Fibroblast of the aortic adventitia (primary cell): ENCODE measurements around the gene FBF1. TPM values are rescaled to one million over a fixed set of nuclear protein-coding genes. Genes with fewer than 3 reads are reported as not detected.
A peak's percentile ranks its signal among the peaks of the same experiment; 100 is the strongest.

Experiments used
- DNase-seq: peaks from one replicate; pipeline ENCODE4 v3.0.0-alpha.2; 2010; ENCODE audit warnings: low read depth
- H3K4me3 ChIP-seq: 2 replicates; pipeline ENCODE4 v1.5.1; 2011; ENCODE audit warnings: low read depth, mild to moderate bottlenecking, control low read depth, low read length, moderate library complexity
- total RNA-seq: library from RNA; depleted of rRNA; stranded (reverse); fragments of >200 nt; gene quantifications from 2 replicates; pipeline ENCODE4 v1.2.3, GENCODE V29; 2012; ENCODE audit warnings: low replicate concordance
- TF ChIP-seq, protein P1 (sequence below): IDR thresholded peaks from 2 replicates; pipeline ENCODE4 v1.5.1; 2011; ENCODE audit warnings: mild to moderate bottlenecking, low read length, control low read depth, inconsistent platforms; ENCODE audit not compliant: insufficient read depth

FBF1 gene
- total RNA-seq, 1 donor = 14.1 TPM

DNA sequence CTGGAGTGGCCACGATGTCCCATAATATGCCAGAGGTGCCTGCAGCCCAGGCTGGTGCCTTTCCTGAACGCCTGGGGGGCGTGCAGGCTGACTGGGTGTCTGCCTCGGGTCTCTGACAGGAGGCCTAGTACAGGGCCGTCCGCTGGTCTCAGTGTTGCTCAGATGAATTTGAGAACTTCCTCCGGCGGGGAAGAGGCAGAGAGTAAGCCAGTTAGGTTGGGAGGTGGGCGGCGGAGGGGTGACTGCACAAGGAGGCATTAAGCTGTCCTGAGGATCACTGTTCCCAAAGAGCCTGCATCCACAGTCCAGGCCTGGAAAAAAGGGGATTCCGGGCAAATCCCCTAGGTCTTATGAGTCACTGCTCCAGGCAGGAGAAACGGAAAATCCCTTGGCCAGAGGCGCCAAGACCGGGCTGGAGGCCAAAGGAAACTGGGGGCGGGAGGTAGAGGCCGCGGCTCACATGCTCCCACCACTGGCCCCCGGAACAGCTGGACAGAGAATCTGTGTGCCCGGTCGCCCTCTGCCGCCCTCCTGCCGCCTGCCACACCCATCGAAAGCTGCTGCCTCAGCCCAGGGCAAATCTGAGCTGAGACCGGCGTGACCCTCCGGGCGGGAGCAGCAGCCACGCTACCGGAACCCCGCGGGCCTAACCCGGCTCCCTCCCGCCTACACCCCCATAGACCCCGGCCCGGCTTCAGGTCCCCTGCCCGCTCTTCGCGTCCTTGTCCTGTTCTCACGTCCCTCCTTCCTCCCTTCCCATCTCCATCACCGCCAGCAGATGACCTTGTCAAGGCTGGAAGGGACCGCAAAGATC, 63.7 kb downstream of the FBF1 start:
- DNase-seq = peak; percentile 98
- peak overlapping the region; percentile 93 for H3K4me3 ChIP-seq
- TF ChIP-seq, protein P1, sequence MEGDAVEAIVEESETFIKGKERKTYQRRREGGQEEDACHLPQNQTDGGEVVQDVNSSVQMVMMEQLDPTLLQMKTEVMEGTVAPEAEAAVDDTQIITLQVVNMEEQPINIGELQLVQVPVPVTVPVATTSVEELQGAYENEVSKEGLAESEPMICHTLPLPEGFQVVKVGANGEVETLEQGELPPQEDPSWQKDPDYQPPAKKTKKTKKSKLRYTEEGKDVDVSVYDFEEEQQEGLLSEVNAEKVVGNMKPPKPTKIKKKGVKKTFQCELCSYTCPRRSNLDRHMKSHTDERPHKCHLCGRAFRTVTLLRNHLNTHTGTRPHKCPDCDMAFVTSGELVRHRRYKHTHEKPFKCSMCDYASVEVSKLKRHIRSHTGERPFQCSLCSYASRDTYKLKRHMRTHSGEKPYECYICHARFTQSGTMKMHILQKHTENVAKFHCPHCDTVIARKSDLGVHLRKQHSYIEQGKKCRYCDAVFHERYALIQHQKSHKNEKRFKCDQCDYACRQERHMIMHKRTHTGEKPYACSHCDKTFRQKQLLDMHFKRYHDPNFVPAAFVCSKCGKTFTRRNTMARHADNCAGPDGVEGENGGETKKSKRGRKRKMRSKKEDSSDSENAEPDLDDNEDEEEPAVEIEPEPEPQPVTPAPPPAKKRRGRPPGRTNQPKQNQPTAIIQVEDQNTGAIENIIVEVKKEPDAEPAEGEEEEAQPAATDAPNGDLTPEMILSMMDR = peak; percentile 23

DNA sequence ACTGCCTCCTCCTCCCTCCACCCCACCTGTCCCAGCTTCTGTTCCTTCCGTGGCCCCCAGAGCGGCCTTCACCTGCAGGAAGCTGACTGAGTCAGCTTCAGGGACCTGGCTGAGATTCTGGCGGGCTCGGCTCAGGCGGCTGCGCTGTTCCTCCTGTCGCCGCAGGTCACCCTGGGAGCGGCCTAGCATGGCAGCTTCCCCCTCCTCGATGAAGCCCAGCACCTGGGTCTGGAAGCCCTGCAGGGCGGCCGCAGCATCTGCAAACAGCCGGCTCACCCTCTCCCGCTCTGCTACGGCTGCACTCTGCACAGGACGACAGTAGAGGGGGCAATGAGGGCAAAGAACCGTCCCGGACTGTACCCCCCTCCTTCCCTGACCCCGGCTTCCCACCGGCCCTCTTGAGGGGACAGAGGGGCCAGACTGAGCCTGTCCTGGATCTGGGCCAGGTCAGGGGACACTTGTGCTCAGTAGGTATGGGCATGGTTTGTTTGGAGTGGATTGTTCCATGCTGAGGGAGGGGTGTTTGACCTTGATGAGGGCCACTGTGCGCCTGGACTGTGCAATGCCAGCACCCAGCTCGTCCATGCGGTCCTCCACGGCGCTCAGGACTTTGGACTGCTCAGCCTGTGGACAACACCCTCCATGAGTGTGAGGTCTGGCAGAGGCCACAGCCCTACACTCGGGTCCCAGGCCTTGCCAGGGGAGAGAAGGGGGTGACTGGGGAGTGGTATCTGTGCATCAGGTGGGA, 64.5 kb downstream of the FBF1 start:
- TF ChIP-seq, protein P1 = no peak
- no peak for DNase-seq
- H3K4me3 ChIP-seq = peak overlapping the region; percentile 93

DNA sequence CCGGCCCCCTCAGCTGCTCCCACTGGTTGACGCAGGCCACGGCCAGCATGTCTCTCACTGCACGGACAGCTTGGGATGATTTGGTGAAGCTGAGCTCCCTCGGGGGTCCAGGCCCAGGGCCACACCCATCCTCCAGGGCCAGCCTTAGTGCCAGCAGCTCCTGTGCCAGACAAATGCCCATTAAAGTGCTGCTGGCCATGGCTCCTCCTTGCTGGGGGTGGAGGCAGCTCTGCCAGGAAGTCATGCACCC, 65.0 kb downstream of the FBF1 start:
- peak overlapping the region; percentile 93 for H3K4me3 ChIP-seq
- TF ChIP-seq, protein P1 = no peak
- no peak for DNase-seq

DNA sequence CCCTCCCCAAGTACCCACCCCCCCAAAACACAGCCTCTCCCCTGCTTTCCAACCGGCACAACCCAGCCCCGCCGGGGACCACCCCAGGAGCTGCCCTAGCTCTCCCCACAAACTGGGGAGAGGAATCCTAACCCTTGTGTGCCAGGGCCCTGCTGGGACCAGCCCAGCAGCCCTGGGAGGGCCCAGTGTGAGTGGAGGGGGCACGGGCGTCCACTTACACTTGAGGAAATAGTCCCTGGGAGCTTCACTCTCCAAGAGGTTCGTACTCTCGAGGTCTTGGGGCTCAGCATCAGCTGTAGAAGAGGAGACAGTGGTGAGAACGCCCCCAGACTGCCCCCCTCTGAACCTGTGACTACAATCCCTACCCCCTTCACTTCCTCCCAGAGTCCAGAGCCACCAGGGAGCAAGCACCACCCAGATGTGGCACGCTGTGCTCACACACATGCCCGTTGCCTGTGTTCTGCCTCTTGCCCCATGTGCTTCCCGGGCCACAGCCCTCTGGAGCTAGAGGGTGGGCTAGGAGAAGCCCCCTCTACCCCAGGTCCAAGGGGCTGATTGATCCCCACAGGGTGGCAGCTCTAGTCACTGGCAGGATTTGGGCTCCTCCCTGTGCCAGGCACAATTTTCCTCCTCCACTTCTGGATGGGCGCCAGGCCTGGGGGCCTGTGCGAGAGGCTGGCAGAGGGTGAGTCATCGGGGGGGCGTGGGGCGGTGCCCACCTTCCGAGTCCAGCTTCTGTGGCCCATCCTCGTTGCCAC, 65.5 kb downstream of the FBF1 start:
- H3K4me3 ChIP-seq = no peak overlapping the region
- DNase-seq = no peak
- TF ChIP-seq, protein P1 = no peak

DNA sequence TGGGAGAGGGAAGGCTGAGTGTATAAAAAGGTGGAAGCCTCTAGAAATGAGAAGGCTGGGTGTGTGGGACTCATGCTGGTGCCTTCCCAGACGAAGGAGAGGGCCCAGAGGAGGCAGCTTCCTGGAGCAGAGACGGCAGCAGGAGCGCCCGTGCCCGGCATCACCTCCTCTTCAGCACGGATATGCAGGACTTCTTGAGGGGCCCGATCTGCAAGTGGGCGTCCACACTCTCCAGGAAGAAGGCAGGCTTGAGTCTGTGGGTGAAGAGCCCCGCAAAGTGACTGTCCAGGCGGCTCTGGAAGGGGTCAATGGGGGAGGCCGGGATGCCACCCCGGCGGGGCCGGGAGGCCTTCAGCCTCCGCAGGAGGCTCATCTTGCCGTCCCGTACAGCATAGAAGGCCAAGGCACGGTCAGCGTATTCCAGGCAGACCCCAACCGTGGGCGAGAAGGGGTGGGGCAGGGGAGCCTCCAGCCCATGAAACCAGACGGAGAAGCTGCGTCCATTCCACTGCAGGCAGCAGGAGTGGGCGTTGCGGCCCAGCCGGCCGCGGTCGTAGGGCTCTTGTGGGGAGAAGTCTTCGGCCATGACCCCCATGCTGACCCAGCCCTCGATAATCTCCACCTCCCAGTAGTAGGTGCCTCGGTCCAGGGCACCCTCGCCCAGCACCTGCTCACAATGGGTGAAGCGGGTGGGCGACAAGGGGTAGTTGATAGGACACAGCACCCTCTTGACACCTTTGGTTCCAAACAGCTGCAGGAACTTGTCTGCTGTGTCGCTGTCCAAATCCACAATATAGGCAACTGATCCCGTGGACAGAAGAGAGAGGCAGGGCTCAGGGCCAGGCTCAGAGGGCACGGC, 66.3 kb downstream of the FBF1 start:
- TF ChIP-seq, protein P1 = no peak
- no peak for DNase-seq
- H3K4me3 ChIP-seq = no peak overlapping the region

DNA sequence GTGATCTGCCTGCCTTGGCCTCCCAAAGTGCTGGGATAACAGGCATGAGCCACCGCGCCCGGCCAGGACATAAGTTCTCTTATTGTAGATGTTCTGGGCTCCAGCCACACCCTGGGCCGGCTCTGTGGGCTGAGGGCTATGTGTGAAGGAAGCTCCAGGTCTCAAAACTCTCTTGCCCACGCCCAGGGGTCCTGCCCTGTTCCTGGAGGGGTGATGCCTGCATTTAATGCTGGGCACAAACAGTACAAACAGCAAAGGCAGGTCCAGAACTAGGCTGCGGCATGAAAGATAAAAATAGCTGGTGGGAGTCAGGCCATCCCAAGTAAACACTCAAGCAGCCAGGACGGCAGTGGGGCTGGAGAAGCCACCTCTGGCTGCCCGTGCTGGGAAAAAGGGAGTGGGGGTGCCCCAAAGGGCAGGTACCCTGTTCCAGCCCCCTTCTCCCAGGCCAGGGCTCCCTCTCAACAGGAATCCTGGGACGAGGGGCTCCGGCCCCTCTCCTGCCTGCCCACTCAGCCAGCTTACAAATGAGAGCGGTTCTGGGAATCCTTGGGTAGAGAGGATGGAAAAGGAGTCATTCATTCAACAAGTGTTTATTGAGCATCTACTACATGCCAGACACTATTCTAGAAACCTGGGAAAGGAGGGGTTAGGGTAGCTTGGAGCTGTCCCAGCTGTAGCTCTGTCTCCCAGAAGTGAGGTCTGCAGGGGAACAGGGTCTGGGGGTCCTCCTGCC, 67.1 kb downstream of the FBF1 start:
- no peak for DNase-seq
- TF ChIP-seq, protein P1 = no peak
- H3K4me3 ChIP-seq = no peak overlapping the region
